ENCODE results near the gene SRGAP1. TPM values are rescaled to one million over a fixed set of nuclear protein-coding genes. Genes with fewer than 3 reads are reported as not detected.
"Not testable (repeated sequence)": the region's sequence is repeated elsewhere in the genome, so short reads cannot be mapped to it uniquely, and the experiment has no call there.

SRGAP1 gene
- total RNA-seq, 1 experiment from 2014 or later: 10.9 TPM

DNA sequence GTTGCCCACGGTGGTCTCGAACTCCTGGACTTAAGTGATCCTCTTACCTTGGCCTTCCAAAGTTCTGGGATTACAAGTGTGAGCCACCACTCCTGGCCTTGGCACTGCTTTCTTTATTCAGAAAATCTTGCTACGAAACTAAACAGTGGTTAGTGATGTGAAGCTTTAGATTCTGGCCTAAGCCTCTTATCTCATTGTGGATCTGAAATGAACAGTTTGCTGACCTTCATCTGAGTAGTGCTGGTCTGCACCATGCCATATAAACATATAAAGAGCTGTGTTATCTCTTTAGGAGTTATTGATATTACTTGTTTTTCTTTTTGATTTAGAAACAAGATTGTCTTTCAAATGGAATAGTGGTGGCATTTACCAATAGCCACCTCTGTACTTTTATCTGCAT is 22.6 kb downstream of the SRGAP1 start:
- DNase-seq (ENCODE audit: low read depth): no peak

DNA sequence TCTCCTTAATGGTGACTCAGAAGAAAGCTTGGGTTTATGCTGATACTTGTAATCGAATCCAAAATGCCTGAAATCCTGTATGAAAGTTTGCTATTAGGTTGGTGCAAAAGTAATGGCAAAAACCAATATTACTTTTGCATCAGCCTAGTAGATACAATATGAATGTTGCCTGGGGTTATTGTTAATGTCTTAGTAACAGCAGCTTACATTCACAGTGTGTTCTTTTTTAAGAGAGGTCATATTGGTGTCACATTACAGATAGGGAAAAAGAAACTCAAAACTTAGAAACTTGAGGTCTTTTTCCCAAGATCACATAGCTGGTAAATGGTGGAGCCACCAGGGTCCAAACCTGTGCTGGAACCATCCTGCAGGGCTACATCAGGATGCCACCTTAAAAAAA is 25.2 kb downstream of the SRGAP1 start:
- DNase-seq (ENCODE audit: low read depth): no peak

- no peak for DNase-seq (ENCODE audit: low read depth)
Measured at GRCh38 chr12:63870838-63871237, 26.3 kb downstream of the SRGAP1 start.

- no peak for DNase-seq (ENCODE audit: low read depth)
Measured at GRCh38 chr12:63874897-63875480, 30.5 kb downstream of the SRGAP1 start.

DNA sequence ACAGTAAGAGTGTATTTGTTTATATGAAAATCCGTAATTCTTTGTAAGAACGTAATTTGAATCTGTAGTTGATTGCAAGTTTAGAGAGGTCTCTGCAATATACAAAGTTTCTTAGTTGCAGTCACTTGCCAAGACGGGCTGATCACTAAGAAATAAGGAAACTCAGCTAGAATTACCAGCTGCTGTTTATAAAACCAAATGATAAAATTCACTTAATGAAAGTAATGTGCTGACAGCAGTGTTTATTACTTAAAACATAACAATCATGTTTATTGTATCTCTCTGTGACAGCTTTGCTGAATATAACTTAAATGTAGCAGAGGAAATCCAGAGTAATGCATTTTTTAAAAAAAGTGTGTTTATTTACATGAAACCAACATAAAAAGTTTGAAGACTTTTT is 31.2 kb downstream of the SRGAP1 start:
- no peak for DNase-seq (ENCODE audit: low read depth)

GRCh38 chr12:63876980-63877379 is 32.5 kb downstream of the SRGAP1 start:
- DNase-seq (ENCODE audit: low read depth): no peak

GRCh38 chr12:63877693-63878092 is 33.2 kb downstream of the SRGAP1 start:
- no peak for DNase-seq (ENCODE audit: low read depth)

DNA sequence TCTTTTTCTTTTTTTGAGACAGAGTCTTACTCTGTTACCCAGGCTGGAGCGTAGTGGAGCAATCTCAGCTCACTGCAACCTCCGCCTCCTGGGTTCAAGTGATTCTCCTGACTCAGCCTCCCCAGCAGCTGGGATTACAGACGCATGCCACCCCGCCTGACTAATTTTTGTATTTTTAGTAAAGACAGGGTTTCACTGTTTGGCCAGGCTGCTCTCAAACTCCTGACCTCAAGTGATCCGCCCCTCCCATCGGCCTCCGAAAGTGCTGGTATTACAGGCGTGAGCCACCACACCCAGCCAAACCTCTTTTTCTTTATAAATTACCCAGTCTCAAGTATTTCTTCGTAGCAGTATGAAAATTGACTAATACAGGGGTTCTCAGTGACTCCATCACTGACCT is 35.7 kb downstream of the SRGAP1 start:
- not testable (repeated sequence) for DNase-seq (ENCODE audit: low read depth)

DNA sequence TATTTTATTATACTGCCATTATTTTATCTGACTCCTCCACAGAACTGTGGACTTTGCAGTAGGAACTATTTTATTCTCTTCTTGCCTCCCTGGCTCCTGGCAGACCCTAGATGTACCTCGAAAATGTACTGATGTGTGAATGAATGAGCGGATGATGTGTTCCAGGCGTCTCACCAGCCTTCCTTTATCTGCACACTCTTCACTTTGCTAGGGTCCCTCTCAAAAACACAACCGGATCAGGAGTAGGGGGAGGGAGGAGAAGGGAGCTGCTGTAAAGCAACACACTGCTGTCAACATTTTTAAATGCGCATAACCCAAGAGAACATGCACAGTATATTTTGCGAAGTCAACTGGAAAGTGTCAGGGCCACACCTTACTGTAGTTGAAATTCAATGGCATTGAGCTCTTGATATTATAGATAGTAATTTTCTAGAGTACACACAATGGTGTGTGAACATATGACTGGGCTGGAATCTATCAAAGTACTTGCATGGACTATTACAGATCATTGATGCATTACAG is 36.3 kb downstream of the SRGAP1 start:
- no peak for DNase-seq (ENCODE audit: low read depth)

- DNase-seq (ENCODE audit: low read depth): no peak
Measured at GRCh38 chr12:63882844-63883243, 38.3 kb downstream of the SRGAP1 start.

DNA sequence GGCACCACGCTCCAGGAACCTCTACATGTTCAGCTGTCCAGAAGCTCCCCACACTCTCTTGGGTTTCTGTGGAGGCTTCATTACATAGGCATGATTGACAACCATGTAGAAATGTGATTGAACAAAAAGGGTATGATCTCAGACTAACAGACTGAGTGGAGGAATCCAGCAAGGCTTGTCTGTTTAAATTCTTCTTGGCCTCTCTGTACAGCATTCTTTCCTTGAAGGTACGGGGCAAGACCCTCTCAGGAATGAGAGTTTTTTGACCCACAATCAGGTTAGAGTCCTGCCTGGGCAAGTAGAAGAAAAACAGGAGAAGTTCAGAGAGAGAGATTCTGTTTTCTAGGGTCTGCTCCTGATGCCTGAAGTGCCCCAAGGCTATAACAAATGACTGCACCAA is 40.9 kb downstream of the SRGAP1 start:
- no peak for DNase-seq (ENCODE audit: low read depth)

- DNase-seq (ENCODE audit: low read depth): peak; percentile 61
Measured at GRCh38 chr12:63888908-63889635, 44.6 kb downstream of the SRGAP1 start.

DNA sequence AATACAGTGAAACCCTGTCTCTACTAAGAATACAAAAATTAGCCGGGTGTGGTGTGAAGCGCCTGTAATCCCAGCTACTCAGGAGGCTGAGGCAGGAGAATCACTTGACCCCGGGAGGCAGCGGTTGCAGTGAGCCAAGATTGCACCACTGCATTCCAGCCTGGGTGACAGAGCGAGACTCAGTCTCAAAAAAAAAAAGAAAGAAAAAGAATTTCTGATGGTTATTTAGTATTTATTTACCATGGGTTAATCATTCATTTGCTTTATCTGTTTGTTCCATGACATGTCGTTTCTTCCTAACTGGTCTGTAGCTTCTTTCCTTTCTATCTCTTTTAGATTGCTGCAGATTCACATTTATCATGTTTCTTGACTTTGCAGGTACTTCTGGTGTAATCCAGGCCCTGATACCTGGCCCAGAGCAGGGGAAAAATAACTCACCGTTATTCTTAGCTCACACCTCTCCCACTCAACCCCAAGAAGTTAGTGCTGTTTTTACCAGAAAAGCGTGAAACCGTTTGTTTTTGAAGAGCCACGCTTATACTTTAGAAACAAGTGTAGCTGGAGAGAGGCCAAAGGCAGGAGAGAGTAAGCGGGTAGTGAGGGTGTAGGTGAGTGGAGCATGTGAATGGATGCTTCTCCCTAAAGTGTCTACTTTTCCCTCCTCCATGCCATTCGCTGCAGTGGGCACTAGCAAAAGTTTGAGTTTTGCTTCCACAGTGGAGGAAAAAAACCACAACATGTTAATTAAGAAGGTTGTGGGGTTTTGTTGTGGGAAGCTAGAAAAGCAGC is 45.4 kb downstream of the SRGAP1 start:
- no peak for DNase-seq (ENCODE audit: low read depth)

DNA sequence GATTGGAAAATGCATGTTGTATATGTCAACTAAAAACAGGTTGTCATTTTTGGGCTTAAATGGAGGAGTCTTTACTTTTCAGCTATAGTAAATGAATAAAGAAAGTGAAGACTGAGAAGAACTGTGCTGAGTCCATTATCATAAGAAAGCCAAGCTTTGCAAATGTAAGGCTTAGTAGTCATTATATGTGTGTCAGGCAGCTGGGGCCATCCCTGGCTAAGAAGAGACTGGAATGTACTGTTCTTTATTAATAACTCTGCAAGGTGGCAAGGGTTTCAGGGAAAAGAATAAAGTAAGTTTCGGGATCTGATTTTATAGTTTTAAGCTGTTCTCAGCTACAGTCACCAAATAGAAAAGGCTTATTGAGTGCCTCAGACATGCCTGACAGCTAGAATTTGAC is 48.7 kb downstream of the SRGAP1 start:
- no peak for DNase-seq (ENCODE audit: low read depth)

DNA sequence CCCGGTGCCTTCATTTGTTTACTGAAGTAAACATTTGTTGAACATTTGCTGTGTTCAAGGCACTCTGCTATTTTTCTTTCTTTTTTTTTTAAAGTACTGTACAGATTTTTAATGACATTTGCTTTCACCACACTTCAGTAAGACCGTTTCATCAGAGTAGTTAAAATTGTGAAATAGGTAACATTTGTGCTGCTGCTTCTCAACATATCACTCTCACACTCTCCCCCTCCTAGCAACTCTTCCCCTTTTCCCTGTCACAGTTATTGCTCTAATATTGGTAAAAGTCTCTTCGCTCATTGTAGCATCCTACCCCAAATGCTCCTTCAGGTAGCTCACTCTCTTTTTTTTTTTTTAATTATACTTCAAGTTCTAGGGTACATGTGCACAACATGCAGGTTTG is 49.6 kb downstream of the SRGAP1 start:
- no peak for DNase-seq (ENCODE audit: low read depth)

DNA sequence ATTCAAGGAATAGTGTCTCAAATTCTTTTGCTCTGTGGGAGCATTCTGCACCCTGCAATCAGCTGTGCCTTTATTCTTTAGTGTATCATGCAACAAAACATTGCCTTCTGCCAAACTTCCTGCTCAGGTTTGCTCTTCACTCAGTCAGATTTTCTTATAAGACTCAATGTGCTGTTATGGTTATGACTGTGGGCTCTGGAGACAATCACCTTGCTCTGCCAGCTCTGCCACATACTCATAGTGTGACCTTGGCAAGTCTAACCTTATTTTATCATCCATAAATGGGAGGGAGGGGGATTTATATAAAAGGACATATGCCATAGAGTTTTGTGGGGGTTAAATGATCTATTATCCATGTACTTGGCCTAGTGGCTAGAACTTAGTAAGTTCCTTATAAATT is 51.3 kb downstream of the SRGAP1 start:
- no peak for DNase-seq (ENCODE audit: low read depth)

GRCh38 chr12:63897931-63898330 is 53.4 kb downstream of the SRGAP1 start:
- peak; percentile 50 for DNase-seq (ENCODE audit: low read depth)

GRCh38 chr12:63898764-63899337 is 54.4 kb downstream of the SRGAP1 start:
- DNase-seq (ENCODE audit: low read depth): no peak

GRCh38 chr12:63899396-63899795 is 54.9 kb downstream of the SRGAP1 start:
- DNase-seq (ENCODE audit: low read depth): no peak

- no peak for DNase-seq (ENCODE audit: low read depth)
Measured at GRCh38 chr12:63900922-63901793, 56.7 kb downstream of the SRGAP1 start.

- DNase-seq (ENCODE audit: low read depth): no peak
Measured at GRCh38 chr12:63904653-63905052, 60.2 kb downstream of the SRGAP1 start.
